22Rv1 (cell line): ENCODE data around the gene TCTN1.

ENCODE experiments used
- CTCF ChIP-seq: fragments of 450-650 bp; IDR thresholded peaks from 2 replicates; pipeline ENCODE4 v1.5.1; 2017; ENCODE audit warnings: mild to moderate bottlenecking
- ZFX ChIP-seq: fragments of 450-650 bp; IDR thresholded peaks from 2 replicates; pipeline ENCODE4 v1.6.1; 2017; ENCODE audit warnings: antibody characterized with exemption, borderline replicate concordance

- TF ChIP-seq CTCF (no peak), ZFX (no peak)
These were observed 13.7 kb downstream of the TCTN1 start for GRCh38 chr12:110627500-110628195.
